ENCODE results near the gene INTS6.

Gene INTS6, protein sequence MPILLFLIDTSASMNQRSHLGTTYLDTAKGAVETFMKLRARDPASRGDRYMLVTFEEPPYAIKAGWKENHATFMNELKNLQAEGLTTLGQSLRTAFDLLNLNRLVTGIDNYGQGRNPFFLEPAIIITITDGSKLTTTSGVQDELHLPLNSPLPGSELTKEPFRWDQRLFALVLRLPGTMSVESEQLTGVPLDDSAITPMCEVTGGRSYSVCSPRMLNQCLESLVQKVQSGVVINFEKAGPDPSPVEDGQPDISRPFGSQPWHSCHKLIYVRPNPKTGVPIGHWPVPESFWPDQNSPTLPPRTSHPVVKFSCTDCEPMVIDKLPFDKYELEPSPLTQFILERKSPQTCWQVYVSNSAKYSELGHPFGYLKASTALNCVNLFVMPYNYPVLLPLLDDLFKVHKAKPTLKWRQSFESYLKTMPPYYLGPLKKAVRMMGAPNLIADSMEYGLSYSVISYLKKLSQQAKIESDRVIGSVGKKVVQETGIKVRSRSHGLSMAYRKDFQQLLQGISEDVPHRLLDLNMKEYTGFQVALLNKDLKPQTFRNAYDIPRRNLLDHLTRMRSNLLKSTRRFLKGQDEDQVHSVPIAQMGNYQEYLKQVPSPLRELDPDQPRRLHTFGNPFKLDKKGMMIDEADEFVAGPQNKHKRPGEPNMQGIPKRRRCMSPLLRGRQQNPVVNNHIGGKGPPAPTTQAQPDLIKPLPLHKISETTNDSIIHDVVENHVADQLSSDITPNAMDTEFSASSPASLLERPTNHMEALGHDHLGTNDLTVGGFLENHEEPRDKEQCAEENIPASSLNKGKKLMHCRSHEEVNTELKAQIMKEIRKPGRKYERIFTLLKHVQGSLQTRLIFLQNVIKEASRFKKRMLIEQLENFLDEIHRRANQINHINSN

GRCh38 chr13:51452361-51453206 lies at the start of gene INTS6:
INTS6 (minus strand) TSS chr13:51453036; CDS start chr13:51452525, 511 bp downstream.
- peak; percentile 93 for DNase-seq (ENCODE audit: low read depth)

DNA sequence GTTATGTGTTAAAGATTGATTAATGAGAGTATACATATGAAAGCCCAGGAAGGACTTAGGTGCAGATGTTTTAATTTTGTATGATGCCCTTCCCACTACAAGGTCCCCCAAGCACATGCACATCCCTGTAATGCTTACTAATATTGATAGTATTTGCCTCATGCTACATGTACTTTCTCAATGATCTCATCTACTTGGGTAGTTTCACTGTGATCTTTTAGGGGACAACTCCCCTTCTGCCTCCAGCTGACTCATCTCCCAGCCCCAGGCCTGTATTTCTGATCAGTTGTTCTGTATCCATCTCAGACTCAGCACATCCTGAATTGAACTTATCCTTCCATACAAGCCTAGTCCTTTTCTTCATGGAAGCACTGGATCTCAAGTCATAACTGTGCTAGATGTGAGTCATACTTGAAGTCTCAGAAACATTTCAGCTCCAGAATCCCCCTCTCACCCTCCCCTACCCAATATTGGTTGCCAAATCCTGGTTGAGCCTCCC lies 49.4 kb upstream of the INTS6 start:
- DNase-seq (ENCODE audit: low read depth): no peak

DNA sequence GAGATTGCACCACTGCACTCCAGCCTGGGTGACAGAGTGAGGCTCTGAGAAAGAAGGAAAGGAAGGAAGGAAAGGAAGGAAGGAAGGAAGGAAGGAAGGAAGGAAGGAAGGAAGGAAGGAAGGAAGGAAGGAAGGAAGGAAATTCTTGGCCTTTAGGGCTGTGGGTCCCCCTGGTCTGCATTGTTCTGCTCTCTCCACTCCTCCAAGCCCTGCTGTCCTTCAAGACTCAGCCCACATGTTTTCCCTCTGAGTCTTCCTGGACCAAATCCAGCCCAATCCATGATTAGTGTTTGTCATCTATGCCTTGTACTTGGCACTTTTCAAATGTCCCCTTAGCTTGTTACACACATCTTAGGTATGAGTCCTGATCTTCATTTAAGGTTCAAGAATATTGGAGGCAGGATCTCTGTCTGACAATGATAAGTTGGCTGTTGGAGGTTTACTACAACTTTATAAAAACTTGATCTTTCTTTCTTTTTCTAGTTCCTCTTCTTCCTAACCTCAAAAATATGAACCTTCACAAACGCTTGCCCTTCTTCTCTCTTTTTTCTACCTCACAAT lies 48.8 kb upstream of the INTS6 start:
- no peak for DNase-seq (ENCODE audit: low read depth)

DNA sequence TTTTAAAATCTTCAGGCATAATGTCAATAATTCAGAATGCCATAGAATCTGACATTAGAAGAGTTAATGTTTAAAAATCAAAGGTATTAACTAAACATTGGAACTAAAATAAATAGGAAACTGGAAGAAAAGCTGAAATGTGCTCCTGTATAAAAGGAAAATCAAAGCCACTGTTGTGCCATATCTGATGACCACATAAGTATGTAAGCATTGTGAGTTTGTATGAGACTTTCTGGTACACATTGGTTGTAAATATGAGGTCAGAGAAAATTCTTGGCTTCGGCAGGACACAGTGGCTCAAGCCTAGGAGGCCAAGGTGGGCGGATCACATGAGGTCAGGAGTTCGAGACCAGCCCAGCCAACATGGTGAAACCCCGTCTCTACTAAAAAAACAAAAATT lies 48.3 kb upstream of the INTS6 start:
- DNase-seq (ENCODE audit: low read depth): no peak

DNA sequence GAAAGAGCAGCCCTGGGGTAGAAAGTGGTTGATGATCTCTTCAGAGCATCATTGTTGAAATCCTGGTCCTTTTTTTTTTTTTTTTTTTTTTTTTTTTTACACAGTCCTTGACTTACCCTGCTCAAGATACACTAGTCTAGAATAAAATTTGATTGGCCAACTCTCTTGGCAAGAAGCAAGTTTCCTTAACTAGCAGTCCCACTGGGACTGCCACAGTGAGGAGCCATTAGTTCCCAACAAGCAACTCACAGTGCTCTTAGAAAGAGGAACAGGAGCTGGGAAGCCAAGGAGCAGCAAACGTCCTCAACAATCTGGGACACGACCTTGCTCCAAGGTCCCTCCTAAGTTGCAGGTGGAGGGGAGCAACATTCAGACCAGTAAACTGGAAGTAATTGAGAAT lies 47.9 kb upstream of the INTS6 start:
- DNase-seq (ENCODE audit: low read depth): no peak

- no peak for DNase-seq (ENCODE audit: low read depth)
These were observed 47.0 kb upstream of the INTS6 start for GRCh38 chr13:51499841-51500240.

GRCh38 chr13:51495316-51495715 lies 42.5 kb upstream of the INTS6 start:
- no peak for DNase-seq (ENCODE audit: low read depth)

- DNase-seq (ENCODE audit: low read depth): peak; percentile 11
These were observed 41.3 kb upstream of the INTS6 start for GRCh38 chr13:51494156-51494555.

GRCh38 chr13:51488212-51488611 lies 35.4 kb upstream of the INTS6 start:
- DNase-seq (ENCODE audit: low read depth): no peak

GRCh38 chr13:51481656-51482055 lies 28.8 kb upstream of the INTS6 start:
- DNase-seq (ENCODE audit: low read depth): no peak

GRCh38 chr13:51479199-51479523 lies 26.3 kb upstream of the INTS6 start:
- peak; percentile 21 for DNase-seq (ENCODE audit: low read depth)

DNA sequence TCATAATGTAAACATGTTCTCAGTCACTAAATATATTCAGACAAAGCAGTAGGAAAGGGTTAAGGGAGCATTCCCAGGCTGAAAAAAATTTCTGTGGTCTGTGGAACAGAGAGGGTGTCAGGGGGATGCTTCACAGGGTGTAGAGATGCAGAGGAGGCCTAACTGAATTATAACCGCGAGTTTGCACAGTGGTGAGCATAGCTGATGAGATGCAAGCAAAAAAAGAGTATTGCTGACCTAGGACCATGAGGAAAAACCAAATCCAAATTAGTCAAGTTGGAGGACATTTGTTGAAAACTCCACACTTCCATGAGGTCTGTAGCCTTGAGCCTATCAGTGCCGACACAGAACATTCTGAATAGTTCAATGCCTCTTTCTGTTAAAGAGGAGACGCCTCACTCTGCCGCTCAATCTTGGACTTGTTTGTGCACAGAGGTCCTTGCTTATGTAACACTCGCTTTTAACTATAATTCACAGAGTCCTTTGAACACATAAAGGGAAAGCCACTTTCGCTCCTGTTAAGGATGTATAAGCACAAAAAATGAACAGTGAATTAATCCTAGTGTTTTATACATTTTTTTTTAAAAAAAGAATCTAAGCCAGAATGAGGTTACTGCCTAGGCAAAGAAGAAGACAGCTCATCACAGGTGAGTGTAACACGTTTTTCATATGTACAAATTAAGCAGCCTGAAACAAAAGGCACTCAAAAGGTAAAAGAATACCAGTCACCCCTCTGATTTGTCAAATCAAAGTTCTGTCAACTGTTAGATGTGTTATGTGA lies 25.8 kb upstream of the INTS6 start:
- no peak for DNase-seq (ENCODE audit: low read depth)

- DNase-seq (ENCODE audit: low read depth): no peak
These were observed 25.0 kb upstream of the INTS6 start for GRCh38 chr13:51477653-51478324.

- DNase-seq (ENCODE audit: low read depth): no peak
These were observed 24.3 kb upstream of the INTS6 start for GRCh38 chr13:51477149-51477548.

DNA sequence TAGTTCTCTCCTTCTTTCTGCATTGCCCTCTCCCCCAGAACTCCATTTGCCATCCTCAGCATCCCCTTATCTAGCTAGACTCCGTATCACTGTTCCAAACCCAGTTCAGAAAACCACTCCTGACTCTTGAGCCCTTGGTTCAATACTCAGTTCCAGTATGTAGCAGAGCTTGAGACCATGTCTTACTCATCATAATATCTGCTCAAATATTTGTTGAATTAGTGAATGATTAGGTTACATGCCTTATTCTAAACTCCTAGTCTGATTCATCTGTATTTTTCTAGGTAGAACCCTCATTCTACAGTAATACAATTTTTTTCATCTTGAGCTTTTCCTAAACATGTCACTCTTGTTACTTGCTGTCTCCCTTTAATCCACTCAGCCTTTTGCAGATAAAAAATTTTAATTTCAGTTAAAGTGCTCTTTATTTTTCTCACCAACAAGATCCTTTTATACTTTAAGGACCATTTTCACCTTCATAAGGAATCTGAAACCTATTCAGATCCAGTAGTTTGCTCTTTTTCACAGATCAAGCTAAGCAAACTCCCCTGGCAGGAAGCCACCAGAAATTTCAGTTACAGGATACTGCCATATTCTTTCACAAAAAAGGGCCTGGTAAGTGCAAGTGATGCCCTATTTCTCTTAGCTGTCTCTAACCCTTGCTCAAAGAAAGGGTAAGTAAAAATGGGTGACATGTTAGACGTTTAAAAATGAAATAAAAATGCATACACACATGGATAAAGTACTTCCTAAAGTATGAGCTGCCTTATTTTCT lies 23.1 kb upstream of the INTS6 start:
- no peak for DNase-seq (ENCODE audit: low read depth)

- no peak for DNase-seq (ENCODE audit: low read depth)
These were observed 17.0 kb upstream of the INTS6 start for GRCh38 chr13:51469790-51470189.

DNA sequence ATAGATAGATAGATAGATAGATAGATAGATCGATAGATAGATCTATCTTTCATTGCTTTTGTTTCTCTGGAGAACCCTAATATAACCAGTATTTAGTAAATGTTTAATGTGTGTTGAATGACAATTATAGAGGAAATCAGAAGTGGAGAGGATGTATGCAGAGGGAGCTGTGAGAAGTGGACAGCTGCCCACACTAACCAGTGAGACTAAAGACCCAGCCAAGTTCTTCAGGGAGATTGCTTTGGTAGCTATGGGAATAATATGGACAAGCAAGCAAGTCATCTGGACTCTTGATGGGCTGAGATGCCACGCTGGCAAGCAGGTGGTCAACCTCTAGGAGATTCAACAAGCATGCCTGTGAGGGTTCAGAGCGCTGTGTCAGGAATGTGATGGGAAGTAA lies 14.9 kb upstream of the INTS6 start:
- no peak for DNase-seq (ENCODE audit: low read depth)

GRCh38 chr13:51465124-51465523 lies 12.3 kb upstream of the INTS6 start:
- no peak for DNase-seq (ENCODE audit: low read depth)

DNA sequence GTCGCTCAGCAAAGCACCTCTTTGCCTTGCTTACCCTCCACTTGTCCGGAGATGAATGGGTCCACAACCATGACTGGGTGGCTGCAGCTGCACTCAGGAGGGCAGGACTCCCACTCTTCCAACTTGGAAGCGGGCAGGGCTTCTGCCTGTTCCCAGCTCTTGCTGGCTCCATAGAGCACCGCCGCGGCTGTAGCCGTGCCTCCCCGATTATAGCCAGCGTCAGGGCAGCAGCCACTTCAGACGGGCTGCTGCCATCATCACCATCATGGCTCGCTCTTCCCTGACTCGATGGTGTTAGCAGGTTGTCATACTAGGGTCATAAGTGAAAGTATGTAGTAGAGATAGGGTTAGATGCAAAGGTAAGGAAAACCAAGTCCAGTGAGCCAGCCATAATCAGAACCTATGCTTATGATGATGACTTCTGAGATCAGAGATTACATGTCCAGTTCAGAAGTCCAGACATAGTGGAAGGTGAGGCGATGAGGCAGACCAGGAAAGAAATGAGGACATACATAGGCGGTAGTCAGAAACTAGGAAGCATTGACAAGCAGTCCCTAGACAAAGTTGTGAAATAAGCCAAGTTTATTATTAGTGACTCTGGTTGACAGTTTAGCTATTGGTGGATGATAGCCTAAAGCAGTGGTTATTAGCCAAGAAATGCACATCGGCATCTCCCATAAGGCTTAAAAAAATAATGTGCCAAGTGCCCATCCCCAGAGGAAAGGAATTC lies 4.4 kb upstream of the INTS6 start:
- DNase-seq (ENCODE audit: low read depth): no peak
